Epithelial cell of esophagus (primary cell): Measurements from ENCODE around the gene SAMD15.
A peak's percentile ranks its signal among the peaks of the same experiment; 100 is the strongest.
"Not testable (repeated sequence)": the region's sequence is repeated elsewhere in the genome, so short reads cannot be mapped to it uniquely, and the experiment has no call there.

Experiments
- DNase-seq: peaks from one replicate; pipeline ENCODE4 v3.0.0; 2010; ENCODE audit warnings: low read depth
- H3K4me3 ChIP-seq: 2 replicates; pipeline ENCODE4 v1.5.1; 2011; ENCODE audit warnings: mild to moderate bottlenecking, low read length, control low read depth
- TF ChIP-seq, protein P1 (sequence below): IDR thresholded peaks from 2 replicates; pipeline ENCODE4 v1.5.1; 2011; ENCODE audit warnings: low read depth, mild to moderate bottlenecking, low read length, control low read depth, inconsistent platforms; ENCODE audit not compliant: insufficient read depth; ENCODE audit errors: missing control alignments

The SAMD15 gene

DNA sequence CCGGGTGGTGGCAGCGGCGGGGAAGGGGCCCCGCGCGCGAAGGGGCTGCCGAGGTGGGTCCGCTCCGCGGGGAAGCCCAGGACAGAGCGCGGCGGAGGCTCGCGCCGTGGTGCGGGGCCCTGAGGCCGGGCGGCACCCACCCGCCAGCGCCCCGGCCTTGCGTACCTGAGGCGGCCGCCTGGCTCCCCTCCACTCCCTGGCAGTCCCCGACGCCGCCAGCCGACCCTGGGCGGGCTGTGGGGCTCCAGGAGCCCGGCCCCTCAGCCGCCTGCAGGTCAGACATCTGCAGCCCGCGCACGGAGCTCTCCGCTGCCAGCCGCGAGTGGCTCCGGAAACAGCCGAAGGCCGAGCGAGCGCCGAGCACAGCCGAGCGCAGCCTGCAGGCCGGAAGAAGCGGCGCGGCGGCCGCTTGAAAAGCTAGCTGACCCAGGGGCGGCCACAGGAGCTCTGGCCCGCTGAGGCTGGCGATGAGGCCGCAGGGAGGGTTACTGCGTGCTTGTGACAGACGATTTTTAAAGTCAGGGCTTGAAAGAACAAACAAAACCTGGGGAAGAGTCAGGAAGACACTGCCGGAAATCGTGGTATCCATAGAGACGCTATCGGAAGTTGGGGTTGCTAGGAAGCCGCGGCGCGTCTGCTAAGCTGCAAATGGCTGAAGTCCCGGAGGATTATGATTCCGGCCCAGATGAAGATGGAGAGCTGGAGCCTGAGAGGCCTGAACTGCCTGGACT, at the start of gene SAMD15, which contains the start of gene TMED8:
SAMD15 (plus strand) TSS at position 609 of the 731 bp plus-strand sequence; CDS start at position 649, 40 bp downstream.
TMED8 (minus strand) TSS at position 324 of the 731 bp plus-strand sequence; CDS start at position 283, 41 bp downstream.
- TF ChIP-seq, protein P1, sequence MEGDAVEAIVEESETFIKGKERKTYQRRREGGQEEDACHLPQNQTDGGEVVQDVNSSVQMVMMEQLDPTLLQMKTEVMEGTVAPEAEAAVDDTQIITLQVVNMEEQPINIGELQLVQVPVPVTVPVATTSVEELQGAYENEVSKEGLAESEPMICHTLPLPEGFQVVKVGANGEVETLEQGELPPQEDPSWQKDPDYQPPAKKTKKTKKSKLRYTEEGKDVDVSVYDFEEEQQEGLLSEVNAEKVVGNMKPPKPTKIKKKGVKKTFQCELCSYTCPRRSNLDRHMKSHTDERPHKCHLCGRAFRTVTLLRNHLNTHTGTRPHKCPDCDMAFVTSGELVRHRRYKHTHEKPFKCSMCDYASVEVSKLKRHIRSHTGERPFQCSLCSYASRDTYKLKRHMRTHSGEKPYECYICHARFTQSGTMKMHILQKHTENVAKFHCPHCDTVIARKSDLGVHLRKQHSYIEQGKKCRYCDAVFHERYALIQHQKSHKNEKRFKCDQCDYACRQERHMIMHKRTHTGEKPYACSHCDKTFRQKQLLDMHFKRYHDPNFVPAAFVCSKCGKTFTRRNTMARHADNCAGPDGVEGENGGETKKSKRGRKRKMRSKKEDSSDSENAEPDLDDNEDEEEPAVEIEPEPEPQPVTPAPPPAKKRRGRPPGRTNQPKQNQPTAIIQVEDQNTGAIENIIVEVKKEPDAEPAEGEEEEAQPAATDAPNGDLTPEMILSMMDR: peak; percentile 15
- peak within 1 kb of the TSS; percentile 91 for H3K4me3 ChIP-seq
- peak; percentile 88 for DNase-seq

DNA sequence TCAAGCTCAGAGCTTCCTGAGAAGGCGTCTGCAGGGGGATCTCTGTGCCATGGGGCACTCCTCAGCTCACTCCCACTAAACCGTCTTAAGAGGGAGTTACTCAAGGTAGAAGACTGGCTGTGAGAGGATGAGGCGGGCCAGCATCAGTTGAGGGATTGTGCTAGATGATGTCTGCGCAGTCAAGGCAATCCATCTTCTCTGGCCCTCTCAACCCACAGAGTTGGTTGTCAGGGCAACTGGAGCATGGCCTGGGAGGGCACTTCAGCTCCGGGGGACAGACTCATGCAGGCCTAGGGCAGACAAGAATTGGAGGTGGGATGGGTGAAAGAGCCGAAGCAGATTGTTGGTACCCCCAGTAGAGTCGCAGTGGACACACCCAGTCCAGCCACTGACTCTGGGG, 47.3 kb upstream of the SAMD15 start:
- TF ChIP-seq, protein P1: no peak
- DNase-seq: no peak
- H3K4me3 ChIP-seq: no peak overlapping the region

DNA sequence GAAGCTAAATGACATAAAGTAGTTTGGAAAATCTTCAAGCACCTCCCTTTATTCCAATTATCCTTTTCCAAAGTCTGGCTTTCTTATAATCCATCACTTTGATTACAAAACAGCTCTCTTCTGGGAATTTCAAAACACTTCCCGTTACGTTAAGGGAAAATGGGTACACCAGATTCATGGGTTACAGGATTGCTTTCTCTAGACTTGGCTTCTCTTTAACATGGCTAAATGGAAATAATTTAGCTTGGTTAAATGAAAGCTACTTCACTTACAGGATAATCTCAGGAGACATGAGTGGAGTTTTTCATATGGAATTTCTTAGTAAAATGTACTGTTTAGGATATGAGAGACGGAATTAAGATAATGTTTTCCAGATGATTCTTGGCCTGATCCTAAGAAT, 41.6 kb upstream of the SAMD15 start:
- DNase-seq: no peak
- no peak overlapping the region for H3K4me3 ChIP-seq
- TF ChIP-seq, protein P1: no peak

DNA sequence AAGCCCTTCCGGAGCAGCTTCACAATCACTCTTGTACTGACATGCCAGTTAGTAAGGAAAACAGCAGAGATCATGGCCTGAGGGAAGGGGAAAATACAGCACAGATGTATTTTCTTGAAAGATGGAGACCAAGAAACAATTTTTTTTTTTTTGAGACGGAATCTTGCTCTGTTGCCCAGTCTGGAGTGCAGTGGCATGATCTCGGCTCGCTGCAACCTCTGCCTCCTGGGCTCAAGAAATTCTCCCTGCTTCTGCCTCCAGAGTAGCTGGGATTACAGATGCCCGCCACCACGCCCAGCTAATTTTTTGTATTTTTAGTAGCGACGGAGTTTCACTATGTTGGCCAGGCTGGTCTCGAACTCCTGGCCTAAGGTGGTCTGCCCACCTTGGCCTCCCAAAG, 39.9 kb upstream of the SAMD15 start:
- not testable (repeated sequence) for H3K4me3 ChIP-seq
- peak; percentile 26 for DNase-seq

DNA sequence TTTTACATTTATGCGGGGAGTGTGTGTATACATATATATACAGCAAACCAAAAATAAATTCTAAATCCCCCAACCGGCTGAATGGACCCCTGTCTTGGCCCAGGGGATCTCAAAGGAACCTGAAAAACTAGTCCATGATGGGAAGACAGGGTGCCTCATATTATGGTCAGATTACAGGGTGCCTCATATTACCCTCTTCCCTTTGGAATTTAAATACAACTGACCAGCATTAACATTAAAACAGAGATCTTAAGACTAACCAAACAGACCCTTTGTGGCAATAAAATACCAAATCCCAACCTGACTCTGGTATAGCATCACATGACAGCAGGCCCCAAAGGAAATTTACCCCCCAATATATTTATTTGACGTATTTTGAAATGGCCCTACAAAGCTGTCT, 39.3 kb upstream of the SAMD15 start:
- TF ChIP-seq, protein P1: no peak
- H3K4me3 ChIP-seq: no peak overlapping the region
- no peak for DNase-seq

DNA sequence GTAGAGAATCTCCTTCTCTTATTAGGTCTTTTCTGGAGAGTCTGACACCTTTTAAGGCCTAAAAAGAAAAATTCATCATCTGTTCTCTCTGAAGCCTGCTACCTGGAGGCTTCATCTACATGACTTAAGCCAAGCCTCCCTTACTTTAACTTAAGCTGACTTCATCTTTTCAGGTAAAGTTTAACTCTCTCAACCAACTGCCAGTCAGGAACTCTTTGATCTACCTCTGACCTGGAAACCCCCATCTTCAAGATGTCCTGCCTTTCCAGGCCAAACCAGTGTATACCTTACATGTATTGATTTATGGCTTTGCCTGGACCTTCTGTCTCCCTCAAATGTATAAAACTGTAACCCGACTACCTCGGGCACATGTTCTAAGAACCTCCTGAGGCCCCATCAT, 38.9 kb upstream of the SAMD15 start:
- DNase-seq: no peak
- TF ChIP-seq, protein P1: no peak
- no peak overlapping the region for H3K4me3 ChIP-seq

DNA sequence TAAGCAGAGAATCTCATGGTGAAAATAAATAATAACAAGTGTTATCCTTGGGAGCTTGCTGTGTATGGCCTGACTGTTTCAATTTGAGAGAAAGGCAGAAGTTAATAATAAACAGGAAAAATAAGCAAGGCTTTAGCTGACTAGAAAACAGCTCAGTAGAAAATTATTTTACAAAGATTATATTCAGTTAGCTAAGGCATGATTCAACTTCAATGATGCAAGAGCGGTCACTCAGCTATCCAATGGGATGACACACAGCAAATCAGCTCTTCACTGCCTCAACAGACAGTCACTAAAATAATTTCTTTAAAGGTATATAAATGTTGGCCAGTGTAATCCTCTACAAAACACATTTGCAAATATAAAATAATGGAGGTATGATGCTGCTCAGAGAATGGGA, 37.8 kb upstream of the SAMD15 start:
- DNase-seq: peak; percentile 71
- TF ChIP-seq, protein P1: no peak
- no peak overlapping the region for H3K4me3 ChIP-seq
